GM23248 (cell line): ENCODE results near the gene CYB561A3.

Source experiments
- EZH2 ChIP-seq: fragments of 200-600 bp; sonication (generic); IDR thresholded peaks from 2 replicates; pipeline ENCODE4 v1.6.1; 2018; ENCODE audit warnings: antibody characterized with exemption, mild to moderate bottlenecking; ENCODE audit not compliant: insufficient read depth, poor library complexity, severe bottlenecking
- EZH2phosphoT487 ChIP-seq: fragments of 200-600 bp; sonication (generic); IDR thresholded peaks from 2 replicates; pipeline ENCODE4 v1.6.1; 2018; ENCODE audit warnings: antibody characterized with exemption, moderate library complexity, mild to moderate bottlenecking, low read depth; ENCODE audit not compliant: insufficient read depth

- TF ChIP-seq EZH2phosphoT487 = no peak
- no peak for TF ChIP-seq EZH2
These were observed 11.8 kb downstream of the CYB561A3 start for GRCh38 chr11:61349916-61350315.
